ENCODE results near the gene BAHCC1. TPM values are rescaled to one million over a fixed set of nuclear protein-coding genes. Genes with fewer than 3 reads are reported as not detected.
A peak's percentile ranks its signal among the peaks of the same experiment; 100 is the strongest.

Gene BAHCC1
- 23.0 and 74.3 TPM in 2 replicates for total RNA-seq (ENCODE audit: low replicate concordance)
- long read RNA-seq, partial matches to known transcripts: 1 of 1 reads
- long read RNA-seq, other reads (novel, unspliced or antisense): 0 of 1 reads

DNA sequence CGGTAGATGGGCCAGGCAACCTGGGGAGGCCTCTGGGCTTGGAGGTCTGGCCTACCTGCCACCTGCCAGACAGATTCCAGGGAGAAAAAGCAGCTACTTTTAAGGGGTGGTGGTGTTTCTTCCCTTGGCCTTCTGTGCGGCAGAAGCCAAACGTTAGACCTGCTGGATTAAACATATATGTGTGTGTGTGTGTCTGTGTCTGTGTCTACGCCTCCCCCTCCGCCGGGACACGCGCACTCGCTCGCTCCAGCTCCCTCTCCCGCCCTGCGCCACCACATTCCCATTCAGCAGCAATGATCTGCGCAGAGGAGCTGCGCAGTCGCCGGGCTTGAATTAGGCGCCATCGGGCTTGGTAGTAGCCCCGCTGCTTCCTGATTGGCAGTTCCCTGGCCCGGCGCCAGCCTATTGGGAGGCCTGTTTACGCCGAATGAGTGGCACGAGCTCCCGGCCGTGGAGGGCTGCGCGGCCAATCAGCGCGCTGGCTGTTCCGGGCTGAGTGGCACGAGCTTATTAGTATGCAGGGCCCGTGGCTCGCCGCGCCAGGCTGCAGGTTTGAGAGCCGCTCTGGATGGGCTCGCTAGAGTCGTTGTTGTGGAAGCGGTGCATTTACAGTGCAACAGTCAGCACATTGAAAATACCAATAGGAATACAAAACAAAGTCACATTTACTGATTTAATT is at the start of gene BAHCC1:
Gene BAHCC1, plus strand, starts transcription at position 537 of the 679 bp plus-strand sequence. CDS start 4,283 bp downstream, outside the sequence.
- Mint-ChIP-seq H3K36me3 (peaks cover 12% of the 10 kb centered on the region), H3K27ac (peak within 1 kb of the TSS; percentile 99), H3K9me3 (no peaks in the 10 kb centered on the region), H3K4me3 (peak within 1 kb of the TSS; percentile 97), H3K4me1 (ENCODE audit: unreplicated experiment) (peaks cover 32% of the 10 kb centered on the region), H3K27me3 (peaks cover 10% of the 10 kb centered on the region)
- TF ChIP-seq, protein P1, sequence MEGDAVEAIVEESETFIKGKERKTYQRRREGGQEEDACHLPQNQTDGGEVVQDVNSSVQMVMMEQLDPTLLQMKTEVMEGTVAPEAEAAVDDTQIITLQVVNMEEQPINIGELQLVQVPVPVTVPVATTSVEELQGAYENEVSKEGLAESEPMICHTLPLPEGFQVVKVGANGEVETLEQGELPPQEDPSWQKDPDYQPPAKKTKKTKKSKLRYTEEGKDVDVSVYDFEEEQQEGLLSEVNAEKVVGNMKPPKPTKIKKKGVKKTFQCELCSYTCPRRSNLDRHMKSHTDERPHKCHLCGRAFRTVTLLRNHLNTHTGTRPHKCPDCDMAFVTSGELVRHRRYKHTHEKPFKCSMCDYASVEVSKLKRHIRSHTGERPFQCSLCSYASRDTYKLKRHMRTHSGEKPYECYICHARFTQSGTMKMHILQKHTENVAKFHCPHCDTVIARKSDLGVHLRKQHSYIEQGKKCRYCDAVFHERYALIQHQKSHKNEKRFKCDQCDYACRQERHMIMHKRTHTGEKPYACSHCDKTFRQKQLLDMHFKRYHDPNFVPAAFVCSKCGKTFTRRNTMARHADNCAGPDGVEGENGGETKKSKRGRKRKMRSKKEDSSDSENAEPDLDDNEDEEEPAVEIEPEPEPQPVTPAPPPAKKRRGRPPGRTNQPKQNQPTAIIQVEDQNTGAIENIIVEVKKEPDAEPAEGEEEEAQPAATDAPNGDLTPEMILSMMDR (conservative IDR thresholded peaks at IDR 0.05): no peak
- DNase-seq (ENCODE audit: extremely low spot score, unreplicated experiment): peak; percentile 100

DNA sequence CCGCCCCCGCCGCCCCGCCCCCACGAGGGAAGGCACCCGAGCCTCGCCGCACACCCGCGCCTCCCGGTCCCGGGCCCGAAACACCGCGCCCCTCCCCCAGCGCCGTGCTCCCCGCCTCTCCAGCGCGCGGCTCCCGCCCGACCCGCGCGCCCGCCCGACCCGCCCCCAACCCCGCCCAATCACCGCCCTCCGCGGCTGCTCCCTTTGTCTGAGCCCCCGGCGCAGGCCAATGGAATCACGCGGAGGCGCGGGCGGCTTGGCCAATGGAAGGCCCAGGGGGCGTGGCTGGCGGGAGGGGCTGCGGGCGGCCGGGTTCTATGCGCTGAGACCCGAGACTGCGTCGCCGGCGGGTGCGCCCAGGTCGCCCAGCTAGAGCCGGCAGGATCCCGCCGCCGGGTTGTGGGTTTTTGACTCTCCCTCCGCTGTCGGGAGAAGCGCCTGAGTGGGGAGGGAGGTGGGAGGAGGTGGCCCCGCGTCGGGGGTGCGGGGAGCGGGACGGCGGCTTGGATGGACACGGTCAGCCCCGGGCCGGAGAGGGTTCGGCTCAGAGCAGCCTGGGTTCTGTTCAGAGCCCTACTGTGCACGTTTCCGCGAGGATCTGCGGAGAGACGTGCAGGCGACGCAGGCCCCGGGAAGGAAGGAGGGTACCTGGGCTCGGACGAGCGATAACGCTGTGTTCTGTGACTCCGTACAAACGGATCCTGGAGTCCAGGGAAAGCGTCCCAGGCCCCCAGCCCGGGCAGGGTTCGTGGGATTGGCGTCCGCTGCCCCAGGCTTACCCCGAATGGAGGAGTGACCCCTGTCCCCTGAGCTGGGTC is 49.0 kb upstream of the BAHCC1 start:
- peak overlapping the region; percentile 84 for H3K4me3 Mint-ChIP-seq
- peaks cover 6% of the 10 kb centered on the region for H3K9me3 Mint-ChIP-seq
- H3K4me1 Mint-ChIP-seq (ENCODE audit: unreplicated experiment): peaks cover 15% of the 10 kb centered on the region
- peak overlapping the region; percentile 51 for H3K27ac Mint-ChIP-seq
- TF ChIP-seq, protein P1 (conservative IDR thresholded peaks at IDR 0.05): no peak
- DNase-seq (ENCODE audit: extremely low spot score, unreplicated experiment): peak; percentile 100
- peaks cover 11% of the 10 kb centered on the region for H3K36me3 Mint-ChIP-seq
- peaks cover 9% of the 10 kb centered on the region for H3K27me3 Mint-ChIP-seq

DNA sequence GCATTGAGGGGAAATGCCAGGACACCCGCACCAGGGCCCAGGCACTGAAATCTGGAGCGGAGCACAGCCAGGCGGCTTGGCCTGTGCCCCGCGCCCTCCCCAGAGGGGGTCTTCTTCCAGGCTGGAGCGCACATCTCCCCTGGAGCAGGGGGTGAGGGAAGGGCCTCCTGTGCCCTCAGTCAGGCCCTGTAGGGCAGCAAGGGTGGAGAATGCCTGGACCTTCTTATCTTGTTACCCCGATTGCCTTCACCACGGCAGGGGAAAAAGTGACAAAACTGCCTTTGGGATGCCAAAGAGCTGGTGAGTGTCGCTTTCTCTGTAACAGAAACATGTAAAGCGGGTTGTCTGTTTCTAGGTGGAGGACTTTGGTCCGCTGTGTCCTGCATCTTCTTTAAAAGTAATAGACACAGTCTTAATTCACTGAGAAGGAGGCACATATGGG is 48.3 kb upstream of the BAHCC1 start:
- H3K4me1 Mint-ChIP-seq (ENCODE audit: unreplicated experiment): peaks cover 15% of the 10 kb centered on the region

GRCh38 chr17:81347437-81347836 is 47.8 kb upstream of the BAHCC1 start:
- peaks cover 15% of the 10 kb centered on the region for H3K4me1 Mint-ChIP-seq (ENCODE audit: unreplicated experiment)
- H3K27ac Mint-ChIP-seq: peak overlapping the region; percentile 75
- peaks cover 7% of the 10 kb centered on the region for H3K9me3 Mint-ChIP-seq
- peak overlapping the region; percentile 84 for H3K4me3 Mint-ChIP-seq
- peaks cover 9% of the 10 kb centered on the region for H3K27me3 Mint-ChIP-seq
- no peak for DNase-seq (ENCODE audit: extremely low spot score, unreplicated experiment)
- peaks cover 11% of the 10 kb centered on the region for H3K36me3 Mint-ChIP-seq
- TF ChIP-seq, protein P1 (conservative IDR thresholded peaks at IDR 0.05): no peak

More for the DNA sequence above, 48.3 kb upstream of the BAHCC1 start:
- Mint-ChIP-seq H3K27ac (peak overlapping the region; percentile 75), H3K4me3 (peak overlapping the region; percentile 84), H3K27me3 (peaks cover 9% of the 10 kb centered on the region), H3K9me3 (peaks cover 7% of the 10 kb centered on the region), H3K36me3 (peaks cover 11% of the 10 kb centered on the region)
- TF ChIP-seq, protein P1 (conservative IDR thresholded peaks at IDR 0.05): no peak
- DNase-seq (ENCODE audit: extremely low spot score, unreplicated experiment): no peak

- peak overlapping the region; percentile 20 for H3K4me3 Mint-ChIP-seq
- no peak for DNase-seq (ENCODE audit: extremely low spot score, unreplicated experiment)
- peak overlapping the region; percentile 40 for H3K27ac Mint-ChIP-seq
These were observed 46.9 kb upstream of the BAHCC1 start for GRCh38 chr17:81348097-81349055.

More at GRCh38 chr17:81348097-81349055, 46.9 kb upstream of the BAHCC1 start:
- Mint-ChIP-seq H3K27me3 (peaks cover 6% of the 10 kb centered on the region), H3K36me3 (peaks cover 11% of the 10 kb centered on the region), H3K4me1 (ENCODE audit: unreplicated experiment) (peaks cover 15% of the 10 kb centered on the region), H3K9me3 (peaks cover 7% of the 10 kb centered on the region)
- TF ChIP-seq, protein P1 (conservative IDR thresholded peaks at IDR 0.05): no peak
